Fibroblast of mammary gland (primary cell): Measurements from ENCODE around the gene NAPB.

Experiments used
- DNase-seq: peaks from one replicate; pipeline ENCODE4 v3.0.0-alpha.2; 2010; ENCODE audit warnings: low read depth
- H3K4me3 ChIP-seq: 2 replicates; pipeline ENCODE4 v1.5.1; 2011; ENCODE audit warnings: low read depth, mild to moderate bottlenecking, low read length, moderate library complexity; ENCODE audit not compliant: control insufficient read depth
- TF ChIP-seq, protein P1 (sequence below): conservative IDR thresholded peaks from 2 replicates; pipeline ENCODE4 v1.5.1; 2011; ENCODE audit warnings: low read depth, low read length, inconsistent platforms; ENCODE audit not compliant: control insufficient read depth, insufficient read depth

NAPB gene

GRCh38 chr20:23386304-23387117 is 34.8 kb downstream of the NAPB start:
- no peak overlapping the region for H3K4me3 ChIP-seq
- TF ChIP-seq, protein P1, sequence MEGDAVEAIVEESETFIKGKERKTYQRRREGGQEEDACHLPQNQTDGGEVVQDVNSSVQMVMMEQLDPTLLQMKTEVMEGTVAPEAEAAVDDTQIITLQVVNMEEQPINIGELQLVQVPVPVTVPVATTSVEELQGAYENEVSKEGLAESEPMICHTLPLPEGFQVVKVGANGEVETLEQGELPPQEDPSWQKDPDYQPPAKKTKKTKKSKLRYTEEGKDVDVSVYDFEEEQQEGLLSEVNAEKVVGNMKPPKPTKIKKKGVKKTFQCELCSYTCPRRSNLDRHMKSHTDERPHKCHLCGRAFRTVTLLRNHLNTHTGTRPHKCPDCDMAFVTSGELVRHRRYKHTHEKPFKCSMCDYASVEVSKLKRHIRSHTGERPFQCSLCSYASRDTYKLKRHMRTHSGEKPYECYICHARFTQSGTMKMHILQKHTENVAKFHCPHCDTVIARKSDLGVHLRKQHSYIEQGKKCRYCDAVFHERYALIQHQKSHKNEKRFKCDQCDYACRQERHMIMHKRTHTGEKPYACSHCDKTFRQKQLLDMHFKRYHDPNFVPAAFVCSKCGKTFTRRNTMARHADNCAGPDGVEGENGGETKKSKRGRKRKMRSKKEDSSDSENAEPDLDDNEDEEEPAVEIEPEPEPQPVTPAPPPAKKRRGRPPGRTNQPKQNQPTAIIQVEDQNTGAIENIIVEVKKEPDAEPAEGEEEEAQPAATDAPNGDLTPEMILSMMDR: no peak
- no peak for DNase-seq

DNA sequence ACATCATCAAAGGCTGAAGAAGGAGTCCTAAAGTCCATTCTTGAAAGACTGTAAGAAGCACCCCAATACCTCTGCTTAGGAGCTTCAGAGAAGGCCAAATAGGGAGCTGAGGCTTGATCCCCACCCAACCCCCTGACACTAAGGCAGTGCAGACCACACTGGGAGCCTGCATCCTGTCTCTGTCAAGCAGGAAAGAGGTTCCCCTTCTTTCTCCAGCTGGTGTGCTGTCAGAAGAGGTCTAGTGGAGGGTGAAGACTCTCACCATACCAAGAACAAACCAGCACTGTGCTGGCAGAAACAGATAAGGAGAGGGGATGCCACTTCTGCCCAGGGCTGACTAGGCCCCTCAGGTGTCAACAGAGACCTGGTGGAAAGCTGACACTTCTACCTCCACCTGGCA is 39.4 kb downstream of the NAPB start:
- TF ChIP-seq, protein P1: no peak
- no peak for DNase-seq
- no peak overlapping the region for H3K4me3 ChIP-seq

DNA sequence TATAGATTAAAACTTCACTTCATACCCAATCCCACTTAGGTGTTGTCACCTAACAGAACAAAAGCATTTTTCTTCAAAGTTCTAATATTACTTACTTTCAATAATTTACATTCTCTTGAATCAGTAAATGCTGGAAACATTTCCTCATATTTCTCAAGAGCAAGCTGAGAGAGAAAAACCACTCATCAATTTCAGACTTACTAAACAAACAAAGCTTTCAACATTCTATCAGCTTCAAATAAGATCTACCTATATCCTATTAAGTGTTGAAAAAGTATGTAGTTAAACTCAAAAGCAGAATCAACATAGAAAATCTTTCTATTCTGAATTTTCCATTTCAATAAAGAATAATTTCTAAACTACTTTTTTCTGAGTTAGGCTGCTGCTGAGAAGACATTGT is 41.5 kb downstream of the NAPB start:
- no peak overlapping the region for H3K4me3 ChIP-seq
- DNase-seq: no peak
- TF ChIP-seq, protein P1: no peak

DNA sequence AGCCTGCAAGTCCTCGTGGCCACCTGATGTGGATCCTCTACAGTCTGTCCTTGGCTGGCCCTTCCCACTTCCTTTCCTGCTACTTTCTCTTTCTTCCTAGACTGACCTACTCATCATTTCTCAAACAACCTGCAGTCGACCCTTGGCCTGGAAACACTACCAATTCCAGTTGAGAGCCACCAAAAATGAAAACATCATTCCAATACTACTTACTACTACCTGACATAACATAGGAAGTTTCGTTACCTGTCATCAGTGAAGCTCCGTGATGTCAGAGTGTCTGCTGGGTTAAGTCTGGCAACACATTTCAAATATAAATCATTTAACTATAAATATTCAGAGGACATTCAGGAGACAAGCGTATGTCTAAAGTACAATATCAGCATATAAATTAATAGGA is 45.5 kb downstream of the NAPB start:
- TF ChIP-seq, protein P1: no peak
- H3K4me3 ChIP-seq: no peak overlapping the region
- no peak for DNase-seq

- H3K4me3 ChIP-seq: no peak overlapping the region
- DNase-seq: no peak
- TF ChIP-seq, protein P1: no peak
Measured at GRCh38 chr20:23374441-23374840, 46.8 kb downstream of the NAPB start.

DNA sequence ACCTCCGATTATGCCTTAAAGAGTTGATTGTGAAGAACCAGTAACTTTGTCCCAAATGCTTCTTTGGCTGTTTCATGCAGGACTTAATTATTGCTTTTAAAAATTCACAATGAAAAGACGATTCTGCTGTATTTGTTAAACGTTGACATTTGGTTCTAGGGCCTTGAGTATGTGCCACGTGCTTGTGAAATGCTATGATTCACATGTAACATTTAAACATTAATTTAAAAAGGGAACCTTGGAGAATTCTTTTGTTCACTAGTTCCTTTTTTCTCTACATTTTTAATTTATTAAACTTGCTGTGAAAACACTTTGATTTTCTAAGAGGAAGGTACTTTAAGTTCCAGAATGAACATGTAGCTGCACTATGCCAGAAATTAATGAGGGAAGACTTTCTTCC is 49.8 kb downstream of the NAPB start:
- H3K4me3 ChIP-seq: no peak overlapping the region
- TF ChIP-seq, protein P1: no peak
- no peak for DNase-seq
